A673 (cell line): ENCODE measurements around the gene TMEM132C. TPM values are rescaled to one million over a fixed set of nuclear protein-coding genes. Genes with fewer than 3 reads are reported as not detected.

Source experiments
- BruUV-seq: library from RNA; stranded (reverse); fragments of 400-500 nt; replicated peaks from 2 replicates; lab custom pipeline; 2021; lab: Mats Ljungman, UMichigan
- CTCF ChIA-PET: fragments of 300-600 bp; sonication (Branson Sonifier 250); formaldehyde crosslinking; loops from one replicate; lab custom pipeline; 2022; ENCODE audit warnings: antibody characterized with exemption; lab: Charles Lee
- POLR2A ChIA-PET: fragments of 300-600 bp; sonication (Branson Sonifier 250); formaldehyde crosslinking; loops from one replicate; lab custom pipeline; 2022; ENCODE audit warnings: antibody characterized with exemption; ENCODE audit not compliant: low non-redundant PET; lab: Charles Lee
- DNase-seq: peaks from one replicate; pipeline ENCODE4 v3.0.0-alpha.2; 2015; ENCODE audit warnings: low spot score
- H3K27ac ChIP-seq: fragments of 200-600 bp; sonication (generic); 2 replicates; pipeline ENCODE4 v1.5.1; 2016; ENCODE audit warnings: mixed run types, low read depth, mild to moderate bottlenecking, mixed read lengths, antibody characterized with exemption, low read length; ENCODE audit not compliant: poor library complexity, severe bottlenecking
- H3K27me3 ChIP-seq: fragments of 200-600 bp; sonication (generic); replicated peaks from 2 replicates; pipeline ENCODE4 v1.6.1; 2017; ENCODE audit warnings: mixed run types, low read depth, mild to moderate bottlenecking, mixed read lengths, antibody characterized with exemption, low read length; ENCODE audit not compliant: insufficient read depth, poor library complexity
- H3K36me3 ChIP-seq: fragments of 200-600 bp; sonication (generic); 2 replicates; pipeline ENCODE4 v1.6.1; 2016; ENCODE audit warnings: mixed run types, mild to moderate bottlenecking, mixed read lengths, antibody characterized with exemption, low read length; ENCODE audit not compliant: insufficient read depth, poor library complexity, severe bottlenecking
- H3K4me1 ChIP-seq: fragments of 200-600 bp; sonication (generic); 2 replicates; pipeline ENCODE4 v1.6.1; 2017; ENCODE audit warnings: mixed run types, mild to moderate bottlenecking, mixed read lengths, antibody characterized with exemption, low read length; ENCODE audit not compliant: insufficient read depth, poor library complexity, severe bottlenecking
- H3K4me3 ChIP-seq: fragments of 200-600 bp; sonication (generic); 2 replicates; pipeline ENCODE4 v1.5.1; 2016; ENCODE audit warnings: low read depth, mixed run types, mild to moderate bottlenecking, mixed read lengths, low read length; ENCODE audit not compliant: poor library complexity, severe bottlenecking
- H3K9me3 ChIP-seq: fragments of 200-600 bp; sonication (generic); 2 replicates; pipeline ENCODE4 v1.6.1; 2016; ENCODE audit warnings: mixed run types, low read depth, mild to moderate bottlenecking, mixed read lengths, antibody characterized with exemption, low read length; ENCODE audit not compliant: poor library complexity, severe bottlenecking
- CTCF ChIP-seq: fragments of 300-800, 200-600 bp; sonication (generic); conservative IDR thresholded peaks from 2 replicates; pipeline ENCODE4 v1.5.1; 2017; ENCODE audit warnings: low read depth, mild to moderate bottlenecking, antibody characterized with exemption, low read length, moderate library complexity, mixed read lengths
- EZH2 ChIP-seq: fragments of 200-600 bp; sonication (generic); IDR thresholded peaks from 2 replicates; pipeline ENCODE4 v1.6.1; 2017; ENCODE audit warnings: borderline replicate concordance, low read depth, mild to moderate bottlenecking, mixed read lengths, antibody characterized with exemption, low read length; ENCODE audit not compliant: poor library complexity, severe bottlenecking
- intact Hi-C: fragments of 100-400 bp; cut with micrococcal nuclease; formaldehyde crosslinking; loops from one replicate; pipeline ENCODE4 v1.10.0; 2022; ENCODE audit not compliant: unreplicated experiment
- total RNA-seq: library from RNA; stranded (reverse); gene quantifications from 2 replicates; pipeline ENCODE4 v1.2.3, GENCODE V29; 2021

Gene TMEM132C
- total RNA-seq, 1 experiment from 2014 or later = not detected

GRCh38 chr12:128455851-128456250 is 188.9 kb downstream of the TMEM132C start:
- POLR2A ChIA-PET = no interaction called here
- no peak for TF ChIP-seq CTCF
- no peak for TF ChIP-seq EZH2
- CTCF ChIA-PET = no interaction called here
- H3K9me3 ChIP-seq = no peaks in the 10 kb centered on the region
- H3K27ac ChIP-seq = no peak overlapping the region
- H3K4me3 ChIP-seq = no peak overlapping the region
- DNase-seq = no peak
- BruUV-seq = no TSS peak
- intact Hi-C loops = no loop called here
- H3K36me3 ChIP-seq = no peaks in the 10 kb centered on the region
- H3K27me3 ChIP-seq = peaks cover 43% of the 10 kb centered on the region
- no peaks in the 10 kb centered on the region for H3K4me1 ChIP-seq

GRCh38 chr12:128456922-128457321 is 190.0 kb downstream of the TMEM132C start:
- TF ChIP-seq CTCF (no peak), EZH2 (no peak)
- BruUV-seq = no TSS peak
- no peak for DNase-seq
- intact Hi-C loops = no loop called here
- ChIA-PET POLR2A (no interaction called here), CTCF (no interaction called here)
- Histone ChIP-seq H3K9me3 (no peaks in the 10 kb centered on the region), H3K4me3 (no peak overlapping the region), H3K27me3 (peaks cover 41% of the 10 kb centered on the region), H3K4me1 (no peaks in the 10 kb centered on the region), H3K27ac (no peak overlapping the region), H3K36me3 (no peaks in the 10 kb centered on the region)

- Histone ChIP-seq H3K27ac (no peak overlapping the region), H3K4me1 (no peaks in the 10 kb centered on the region), H3K27me3 (peaks cover 33% of the 10 kb centered on the region), H3K9me3 (no peaks in the 10 kb centered on the region), H3K4me3 (no peak overlapping the region), H3K36me3 (no peaks in the 10 kb centered on the region)
- no peak for TF ChIP-seq EZH2
- TF ChIP-seq CTCF = no peak
- no peak for DNase-seq
- no TSS peak for BruUV-seq
- intact Hi-C loops = no loop called here
- CTCF ChIA-PET = interaction anchor here (0.5 kb wide), 1 partner anchor 415 kb away, joined by 7 read pairs; no protein-coding TSS in a partner anchor
- POLR2A ChIA-PET = no interaction called here
These were observed 191.5 kb downstream of the TMEM132C start for GRCh38 chr12:128458301-128458974.
